Measurements from ENCODE around the gene ST6GALNAC3.

The ST6GALNAC3 gene

GRCh38 chr1:76371941-76372340 lies 297.4 kb downstream of the ST6GALNAC3 start:
- no peak for DNase-seq

- no peak for DNase-seq
Measured at GRCh38 chr1:76374086-76374485, 299.5 kb downstream of the ST6GALNAC3 start.

- no peak for DNase-seq
Measured at GRCh38 chr1:76377247-76377646, 302.7 kb downstream of the ST6GALNAC3 start.

GRCh38 chr1:76379506-76379905 lies 305.0 kb downstream of the ST6GALNAC3 start:
- no peak for DNase-seq

GRCh38 chr1:76381450-76382097 lies 307.0 kb downstream of the ST6GALNAC3 start:
- no peak for DNase-seq

GRCh38 chr1:76388261-76388660 lies 313.7 kb downstream of the ST6GALNAC3 start:
- no peak for DNase-seq

GRCh38 chr1:76390456-76390855 lies 315.9 kb downstream of the ST6GALNAC3 start:
- DNase-seq = no peak

GRCh38 chr1:76395059-76395458 lies 320.5 kb downstream of the ST6GALNAC3 start:
- DNase-seq = no peak

- DNase-seq = no peak
Measured at GRCh38 chr1:76402128-76402527, 327.6 kb downstream of the ST6GALNAC3 start.

GRCh38 chr1:76408303-76408702 lies 333.8 kb downstream of the ST6GALNAC3 start:
- DNase-seq = no peak

- no peak for DNase-seq
Measured at GRCh38 chr1:76410499-76410898, 336.0 kb downstream of the ST6GALNAC3 start.

GRCh38 chr1:76418531-76418930 lies 344.0 kb downstream of the ST6GALNAC3 start:
- no peak for DNase-seq

GRCh38 chr1:76419603-76420002 lies 345.1 kb downstream of the ST6GALNAC3 start:
- DNase-seq = no peak

GRCh38 chr1:76425201-76426145 lies 350.9 kb downstream of the ST6GALNAC3 start:
- DNase-seq = no peak

- no peak for DNase-seq
Measured at GRCh38 chr1:76426606-76427005, 352.1 kb downstream of the ST6GALNAC3 start.

GRCh38 chr1:76428028-76428427 lies 353.5 kb downstream of the ST6GALNAC3 start:
- DNase-seq = no peak

- DNase-seq = no peak
Measured at GRCh38 chr1:76430531-76430930, 356.0 kb downstream of the ST6GALNAC3 start.

- no peak for DNase-seq
Measured at GRCh38 chr1:76433526-76433925, 359.0 kb downstream of the ST6GALNAC3 start.

- no peak for DNase-seq
Measured at GRCh38 chr1:76443217-76443616, 368.7 kb downstream of the ST6GALNAC3 start.

- no peak for DNase-seq
Measured at GRCh38 chr1:76444773-76445172, 370.2 kb downstream of the ST6GALNAC3 start.

GRCh38 chr1:76450229-76450628 lies 375.7 kb downstream of the ST6GALNAC3 start:
- DNase-seq = no peak

GRCh38 chr1:76463278-76463677 lies 388.7 kb downstream of the ST6GALNAC3 start:
- no peak for DNase-seq

- DNase-seq = no peak
Measured at GRCh38 chr1:76463849-76464248, 389.3 kb downstream of the ST6GALNAC3 start.

GRCh38 chr1:76465030-76465429 lies 390.5 kb downstream of the ST6GALNAC3 start:
- DNase-seq = no peak

Data from NCI-H2029 (cell line).